Loucy (cell line): ENCODE data around the gene KRT16.
"Not testable (repeated sequence)": the region's sequence is repeated elsewhere in the genome, so short reads cannot be mapped to it uniquely, and the experiment has no call there.

ENCODE experiments used
- H2AFZ ChIP-seq: fragments of 200-600 bp; sonication (generic); 2 replicates; pipeline ENCODE4 v1.6.0; 2016; ENCODE audit warnings: antibody characterized with exemption, mild to moderate bottlenecking, low read length, moderate library complexity
- H3F3A ChIP-seq: fragments of 200-600 bp; 2 replicates; pipeline ENCODE4 v1.6.0; 2016; ENCODE audit warnings: antibody characterized with exemption, low read depth, mild to moderate bottlenecking
- H3K27me3 ChIP-seq: fragments of 200-600 bp; sonication (generic); 2 replicates; pipeline ENCODE4 v1.6.1; 2014; ENCODE audit warnings: low read length, mild to moderate bottlenecking; ENCODE audit not compliant: insufficient read depth, poor library complexity, severe bottlenecking
- H3K36me3 ChIP-seq: fragments of 200-600 bp; sonication (generic); 2 replicates; pipeline ENCODE4 v1.6.1; 2016; ENCODE audit warnings: low read length; ENCODE audit not compliant: insufficient read depth
- H3K4me1 ChIP-seq: fragments of 200-600 bp; sonication (generic); 2 replicates; pipeline ENCODE4 v1.5.1; 2014; ENCODE audit warnings: low read length, mild to moderate bottlenecking; ENCODE audit not compliant: insufficient read depth, poor library complexity, severe bottlenecking
- H3K4me2 ChIP-seq: fragments of 200-600 bp; sonication (generic); 2 replicates; pipeline ENCODE4 v1.6.0; 2014; ENCODE audit warnings: antibody characterized with exemption, low read length, low read depth, mild to moderate bottlenecking; ENCODE audit not compliant: poor library complexity, severe bottlenecking
- H3K4me3 ChIP-seq: fragments of 200-600 bp; sonication (generic); 2 replicates; pipeline ENCODE4 v1.5.1; 2014; ENCODE audit warnings: low read length, mild to moderate bottlenecking, mixed read lengths; ENCODE audit not compliant: poor library complexity, severe bottlenecking
- H3K79me2 ChIP-seq: fragments of 200-600 bp; sonication (generic); 2 replicates; pipeline ENCODE4 v1.6.1; 2014; ENCODE audit warnings: low read length; ENCODE audit not compliant: insufficient read depth
- H3K9ac ChIP-seq: fragments of 200-600 bp; sonication (generic); 2 replicates; pipeline ENCODE4 v1.6.0; 2014; ENCODE audit warnings: mild to moderate bottlenecking, low read depth, low read length, moderate library complexity; ENCODE audit not compliant: poor library complexity, severe bottlenecking
- H3K9me2 ChIP-seq: fragments of 200-600 bp; sonication (generic); replicated peaks from 2 replicates; pipeline ENCODE4 v1.6.1; 2016; ENCODE audit warnings: low read depth, low read length, mixed read lengths
- H3K9me3 ChIP-seq: fragments of 200-600 bp; sonication (generic); 2 replicates; pipeline ENCODE4 v1.6.1; 2014; ENCODE audit warnings: mild to moderate bottlenecking, antibody characterized with exemption, low read length, low read depth; ENCODE audit not compliant: insufficient read depth
- H4K20me1 ChIP-seq: fragments of 200-600 bp; sonication (generic); 2 replicates; pipeline ENCODE4 v1.6.0; 2014; ENCODE audit warnings: antibody characterized with exemption, low read length, mild to moderate bottlenecking; ENCODE audit not compliant: insufficient read depth, poor library complexity, severe bottlenecking
- EZH2phosphoT487 ChIP-seq: fragments of 200-600 bp; IDR thresholded peaks from 2 replicates; pipeline ENCODE4 v1.6.1; 2018; ENCODE audit warnings: antibody characterized with exemption, mild to moderate bottlenecking, moderate library complexity, borderline replicate concordance
- TF ChIP-seq, protein P1 (sequence below): fragments of 200-600 bp; sonication (generic); conservative IDR thresholded peaks from 2 replicates; pipeline ENCODE4 v1.5.1; 2014; ENCODE audit warnings: mild to moderate bottlenecking, antibody characterized with exemption, low read length

Gene KRT16

GRCh38 chr17:41615454-41615853, 2.9 kb upstream of the KRT16 start:
- H4K20me1 ChIP-seq = no peaks in the 10 kb centered on the region
- H3F3A ChIP-seq = no peaks in the 10 kb centered on the region
- H3K9ac ChIP-seq = no peak overlapping the region
- no peaks in the 10 kb centered on the region for H3K36me3 ChIP-seq
- no peaks in the 10 kb centered on the region for H3K4me1 ChIP-seq
- no peaks in the 10 kb centered on the region for H3K9me3 ChIP-seq
- no peak overlapping the region for H3K4me3 ChIP-seq
- no peak overlapping the region for H2AFZ ChIP-seq
- H3K4me2 ChIP-seq = no peak overlapping the region
- no peaks in the 10 kb centered on the region for H3K27me3 ChIP-seq
- TF ChIP-seq, protein P1, sequence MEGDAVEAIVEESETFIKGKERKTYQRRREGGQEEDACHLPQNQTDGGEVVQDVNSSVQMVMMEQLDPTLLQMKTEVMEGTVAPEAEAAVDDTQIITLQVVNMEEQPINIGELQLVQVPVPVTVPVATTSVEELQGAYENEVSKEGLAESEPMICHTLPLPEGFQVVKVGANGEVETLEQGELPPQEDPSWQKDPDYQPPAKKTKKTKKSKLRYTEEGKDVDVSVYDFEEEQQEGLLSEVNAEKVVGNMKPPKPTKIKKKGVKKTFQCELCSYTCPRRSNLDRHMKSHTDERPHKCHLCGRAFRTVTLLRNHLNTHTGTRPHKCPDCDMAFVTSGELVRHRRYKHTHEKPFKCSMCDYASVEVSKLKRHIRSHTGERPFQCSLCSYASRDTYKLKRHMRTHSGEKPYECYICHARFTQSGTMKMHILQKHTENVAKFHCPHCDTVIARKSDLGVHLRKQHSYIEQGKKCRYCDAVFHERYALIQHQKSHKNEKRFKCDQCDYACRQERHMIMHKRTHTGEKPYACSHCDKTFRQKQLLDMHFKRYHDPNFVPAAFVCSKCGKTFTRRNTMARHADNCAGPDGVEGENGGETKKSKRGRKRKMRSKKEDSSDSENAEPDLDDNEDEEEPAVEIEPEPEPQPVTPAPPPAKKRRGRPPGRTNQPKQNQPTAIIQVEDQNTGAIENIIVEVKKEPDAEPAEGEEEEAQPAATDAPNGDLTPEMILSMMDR = no peak
- no peak for TF ChIP-seq EZH2phosphoT487
- no peaks in the 10 kb centered on the region for H3K79me2 ChIP-seq
- H3K9me2 ChIP-seq = no peaks in the 10 kb centered on the region

GRCh38 chr17:41614767-41615166, 2.2 kb upstream of the KRT16 start:
- not testable (repeated sequence) for H3K9me3 ChIP-seq, H2AFZ ChIP-seq, H3K27me3 ChIP-seq, H4K20me1 ChIP-seq, H3K4me3 ChIP-seq, H3K4me2 ChIP-seq, H3K9me2 ChIP-seq, H3K4me1 ChIP-seq, H3K79me2 ChIP-seq, H3F3A ChIP-seq, H3K36me3 ChIP-seq, H3K9ac ChIP-seq

- Histone ChIP-seq H3K4me2 (no peak overlapping the region), H3K4me1 (no peaks in the 10 kb centered on the region), H3K9me3 (no peaks in the 10 kb centered on the region), H3K4me3 (no peak overlapping the region), H3K9ac (no peak overlapping the region), H3K36me3 (no peaks in the 10 kb centered on the region), H3K27me3 (no peaks in the 10 kb centered on the region), H3F3A (no peaks in the 10 kb centered on the region), H2AFZ (no peak overlapping the region), H4K20me1 (no peaks in the 10 kb centered on the region), H3K79me2 (no peaks in the 10 kb centered on the region), H3K9me2 (no peaks in the 10 kb centered on the region)
- TF ChIP-seq EZH2phosphoT487 = no peak
- TF ChIP-seq, protein P1 = no peak
Measured at GRCh38 chr17:41614098-41614497, 1.5 kb upstream of the KRT16 start.

DNA sequence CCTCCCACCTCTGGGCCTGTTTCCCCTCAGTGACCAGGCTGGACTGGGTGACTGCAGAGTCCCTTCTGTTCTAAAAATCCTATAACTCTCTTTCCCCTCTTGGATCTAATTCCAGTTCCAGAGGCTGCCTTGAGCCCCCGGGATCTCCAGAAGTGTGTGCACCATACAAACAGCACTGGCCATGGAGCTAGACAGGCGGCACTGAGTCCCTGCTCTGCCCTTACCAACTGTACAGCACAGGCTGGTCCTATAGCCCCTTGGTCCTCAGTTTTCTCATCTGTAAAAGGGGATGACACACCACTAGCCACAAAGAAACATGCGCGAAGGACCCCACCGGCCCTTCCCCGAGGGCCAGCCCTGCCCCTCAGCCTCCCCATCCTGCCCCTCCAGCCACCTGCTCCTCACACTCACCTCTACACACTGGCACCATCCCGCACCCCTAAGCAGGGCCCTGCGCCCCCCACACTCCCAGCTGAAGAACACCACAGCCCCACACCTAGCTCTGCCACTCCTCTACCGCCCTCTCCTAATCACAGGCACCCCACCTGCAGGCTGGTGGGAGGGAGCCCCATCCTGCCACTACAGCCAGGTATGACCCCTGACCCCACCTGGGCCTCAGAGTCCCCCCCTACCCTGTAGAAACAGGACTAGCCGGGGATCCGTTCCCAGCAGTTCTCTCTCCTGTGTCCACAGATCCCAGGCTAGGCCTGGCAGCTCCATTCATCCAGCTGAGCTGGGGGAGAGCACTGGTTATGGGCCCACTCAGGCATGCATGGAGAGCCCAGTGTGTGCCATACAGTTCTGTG, 913 bp upstream of the KRT16 start:
- Histone ChIP-seq H3K4me2 (no peak overlapping the region), H3K4me3 (no peak overlapping the region), H2AFZ (no peak overlapping the region), H3K36me3 (no peaks in the 10 kb centered on the region), H3K9me2 (no peaks in the 10 kb centered on the region), H3K9ac (no peak overlapping the region), H3K27me3 (no peaks in the 10 kb centered on the region), H3K4me1 (no peaks in the 10 kb centered on the region), H3K79me2 (no peaks in the 10 kb centered on the region), H3F3A (no peaks in the 10 kb centered on the region), H4K20me1 (no peaks in the 10 kb centered on the region), H3K9me3 (no peaks in the 10 kb centered on the region)
- no peak for TF ChIP-seq EZH2phosphoT487
- TF ChIP-seq, protein P1 = no peak
